Fibroblast of mammary gland (primary cell): Measurements from ENCODE around the gene NCDN.

Source experiments
- DNase-seq: peaks from one replicate; pipeline ENCODE4 v3.0.0-alpha.2; 2010; ENCODE audit warnings: low read depth
- H3K4me3 ChIP-seq: 2 replicates; pipeline ENCODE4 v1.5.1; 2011; ENCODE audit warnings: low read depth, mild to moderate bottlenecking, low read length, moderate library complexity; ENCODE audit not compliant: control insufficient read depth
- TF ChIP-seq, protein P1 (sequence below): conservative IDR thresholded peaks from 2 replicates; pipeline ENCODE4 v1.5.1; 2011; ENCODE audit warnings: low read depth, low read length, inconsistent platforms; ENCODE audit not compliant: control insufficient read depth, insufficient read depth

The NCDN gene

GRCh38 chr1:35536556-35537162, 20.9 kb upstream of the NCDN start:
- TF ChIP-seq, protein P1, sequence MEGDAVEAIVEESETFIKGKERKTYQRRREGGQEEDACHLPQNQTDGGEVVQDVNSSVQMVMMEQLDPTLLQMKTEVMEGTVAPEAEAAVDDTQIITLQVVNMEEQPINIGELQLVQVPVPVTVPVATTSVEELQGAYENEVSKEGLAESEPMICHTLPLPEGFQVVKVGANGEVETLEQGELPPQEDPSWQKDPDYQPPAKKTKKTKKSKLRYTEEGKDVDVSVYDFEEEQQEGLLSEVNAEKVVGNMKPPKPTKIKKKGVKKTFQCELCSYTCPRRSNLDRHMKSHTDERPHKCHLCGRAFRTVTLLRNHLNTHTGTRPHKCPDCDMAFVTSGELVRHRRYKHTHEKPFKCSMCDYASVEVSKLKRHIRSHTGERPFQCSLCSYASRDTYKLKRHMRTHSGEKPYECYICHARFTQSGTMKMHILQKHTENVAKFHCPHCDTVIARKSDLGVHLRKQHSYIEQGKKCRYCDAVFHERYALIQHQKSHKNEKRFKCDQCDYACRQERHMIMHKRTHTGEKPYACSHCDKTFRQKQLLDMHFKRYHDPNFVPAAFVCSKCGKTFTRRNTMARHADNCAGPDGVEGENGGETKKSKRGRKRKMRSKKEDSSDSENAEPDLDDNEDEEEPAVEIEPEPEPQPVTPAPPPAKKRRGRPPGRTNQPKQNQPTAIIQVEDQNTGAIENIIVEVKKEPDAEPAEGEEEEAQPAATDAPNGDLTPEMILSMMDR: no peak
- DNase-seq: no peak
- H3K4me3 ChIP-seq: no peak overlapping the region

GRCh38 chr1:35537806-35538205, 19.8 kb upstream of the NCDN start:
- TF ChIP-seq, protein P1: no peak
- no peak overlapping the region for H3K4me3 ChIP-seq
- no peak for DNase-seq

- TF ChIP-seq, protein P1: no peak
- no peak overlapping the region for H3K4me3 ChIP-seq
- peak; percentile 42 for DNase-seq
Measured at GRCh38 chr1:35539073-35539823, 18.4 kb upstream of the NCDN start.

- H3K4me3 ChIP-seq: no peak overlapping the region
Measured at GRCh38 chr1:35539824-35540261, 17.8 kb upstream of the NCDN start.

GRCh38 chr1:35544976-35545375, 12.6 kb upstream of the NCDN start:
- DNase-seq: peak; percentile 56
- no peak overlapping the region for H3K4me3 ChIP-seq
- TF ChIP-seq, protein P1: no peak

More at GRCh38 chr1:35539824-35540261, 17.8 kb upstream of the NCDN start:
- TF ChIP-seq, protein P1: no peak
- peak; percentile 51 for DNase-seq

- TF ChIP-seq, protein P1: no peak
- H3K4me3 ChIP-seq: no peak overlapping the region
- DNase-seq: no peak
Measured at GRCh38 chr1:35546614-35547013, 11.0 kb upstream of the NCDN start.
